ENCODE data around the gene MS4A8.
"Not testable (repeated sequence)": the region's sequence is repeated elsewhere in the genome, so short reads cannot be mapped to it uniquely, and the experiment has no call there.

Gene MS4A8

DNA sequence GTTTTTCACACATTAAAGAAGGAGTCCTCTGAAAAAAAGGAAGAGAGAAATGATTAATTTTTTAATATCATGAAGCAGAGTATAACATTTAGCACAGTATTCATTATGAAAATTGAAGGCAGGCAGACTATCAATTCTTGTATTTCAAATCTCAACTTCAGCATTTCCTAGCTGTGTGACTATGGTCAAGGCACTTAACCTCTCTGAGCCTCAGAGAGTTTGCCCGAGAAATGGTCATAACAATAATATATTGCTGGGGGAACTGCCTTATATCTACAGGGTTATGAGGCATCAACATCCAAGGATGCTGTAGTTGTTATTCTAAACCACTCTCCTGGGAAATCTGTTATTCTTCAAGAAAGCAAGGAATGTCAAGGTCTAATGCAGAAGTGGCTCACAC is 26.2 kb downstream of the MS4A8 start:
- no peak for DNase-seq (ENCODE audit: low spot score)

- DNase-seq (ENCODE audit: low spot score): no peak
Observed at GRCh38 chr11:60731586-60731985, 32.2 kb downstream of the MS4A8 start.

DNA sequence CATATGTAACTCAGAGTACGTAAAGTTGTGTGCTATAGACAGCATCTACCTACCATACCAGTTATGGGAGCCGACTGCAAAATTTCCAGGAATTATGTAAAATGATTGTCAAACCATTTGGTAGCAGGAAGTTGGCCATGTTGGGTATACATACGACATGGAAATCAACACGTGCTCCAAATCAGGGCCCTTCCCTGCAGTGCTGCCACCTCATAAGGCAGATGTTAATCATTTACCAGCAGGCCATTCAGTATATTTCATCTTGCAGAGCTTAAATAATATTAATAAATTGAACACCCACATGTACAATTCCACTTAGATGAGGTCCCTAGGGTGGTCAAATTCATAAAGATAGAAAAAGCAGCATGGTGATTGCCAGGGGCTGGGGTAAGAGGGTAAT is 34.9 kb downstream of the MS4A8 start:
- DNase-seq (ENCODE audit: low spot score): no peak

DNA sequence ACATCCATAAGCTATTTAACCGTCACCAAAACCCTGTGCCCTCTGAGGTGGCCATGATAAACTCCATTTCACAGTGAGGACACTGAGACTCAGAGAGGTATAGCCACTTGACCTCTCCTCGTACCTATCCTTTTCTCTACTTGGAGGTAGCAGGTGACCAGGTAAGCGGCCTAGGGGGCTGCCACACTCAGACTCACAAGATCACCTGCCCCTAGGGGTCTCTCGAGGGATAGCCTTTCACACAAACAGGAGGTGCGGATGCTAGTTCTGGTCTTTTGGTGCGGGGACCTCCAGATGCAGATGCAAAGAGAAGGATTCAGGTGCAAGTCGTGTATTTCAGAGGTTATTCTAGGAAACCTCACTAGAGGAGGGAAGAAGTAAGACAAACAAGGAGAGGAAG is 39.7 kb downstream of the MS4A8 start:
- no peak for DNase-seq (ENCODE audit: low spot score)

GRCh38 chr11:60740573-60740972 is 41.2 kb downstream of the MS4A8 start:
- no peak for DNase-seq (ENCODE audit: low spot score)

- DNase-seq (ENCODE audit: low spot score): no peak
Observed at GRCh38 chr11:60741421-60741820, 42.0 kb downstream of the MS4A8 start.

- no peak for DNase-seq (ENCODE audit: low spot score)
Observed at GRCh38 chr11:60743058-60743457, 43.6 kb downstream of the MS4A8 start.

DNA sequence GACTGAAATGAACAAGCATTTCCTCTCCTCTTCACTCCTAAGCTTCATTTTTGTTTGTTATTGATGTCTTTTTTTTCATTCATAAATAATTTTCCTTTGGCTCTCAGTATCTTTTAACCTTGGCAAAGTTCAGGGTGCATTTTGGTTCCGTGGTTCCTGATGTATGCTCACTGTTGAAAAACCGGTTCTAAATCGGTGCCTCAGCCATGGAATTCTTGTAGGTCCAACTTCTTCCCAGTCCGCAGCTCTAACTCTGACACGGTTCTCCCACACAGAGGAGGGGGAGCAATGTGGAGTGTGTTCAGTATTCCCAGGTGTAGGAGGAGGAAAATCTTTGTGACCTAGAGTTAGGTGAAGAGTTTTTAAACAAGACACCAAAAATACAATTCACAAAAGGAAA is 44.7 kb downstream of the MS4A8 start:
- no peak for DNase-seq (ENCODE audit: low spot score)

GRCh38 chr11:60747359-60747873 is 48.0 kb downstream of the MS4A8 start:
- no peak for DNase-seq (ENCODE audit: low spot score)

DNA sequence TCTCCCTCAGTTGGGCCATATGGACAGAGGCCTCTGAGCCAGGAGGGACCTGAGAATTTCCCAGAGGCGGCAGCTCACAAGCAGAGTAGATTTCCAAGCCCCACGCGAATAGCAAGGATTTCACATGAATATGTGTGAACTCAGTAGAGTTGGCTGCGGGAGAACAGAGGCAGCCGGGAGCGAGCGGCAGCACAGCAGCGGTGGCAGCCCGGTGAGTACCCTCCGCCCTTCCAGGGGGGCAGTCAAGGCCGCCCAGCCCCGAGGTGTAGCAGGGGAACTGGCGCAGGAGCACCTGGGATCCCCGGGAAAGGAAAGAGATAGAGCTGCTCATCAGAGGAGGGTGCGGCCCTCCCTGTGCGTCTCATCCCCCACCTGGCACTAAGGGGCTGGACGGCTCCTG is 48.8 kb downstream of the MS4A8 start:
- DNase-seq (ENCODE audit: low spot score): no peak

- DNase-seq (ENCODE audit: low spot score): no peak
Observed at GRCh38 chr11:60748821-60749220, 49.4 kb downstream of the MS4A8 start.

GRCh38 chr11:60750911-60751310 is 51.5 kb downstream of the MS4A8 start:
- DNase-seq (ENCODE audit: low spot score): no peak

- no peak for DNase-seq (ENCODE audit: low spot score)
Observed at GRCh38 chr11:60753309-60753708, 53.9 kb downstream of the MS4A8 start.

DNA sequence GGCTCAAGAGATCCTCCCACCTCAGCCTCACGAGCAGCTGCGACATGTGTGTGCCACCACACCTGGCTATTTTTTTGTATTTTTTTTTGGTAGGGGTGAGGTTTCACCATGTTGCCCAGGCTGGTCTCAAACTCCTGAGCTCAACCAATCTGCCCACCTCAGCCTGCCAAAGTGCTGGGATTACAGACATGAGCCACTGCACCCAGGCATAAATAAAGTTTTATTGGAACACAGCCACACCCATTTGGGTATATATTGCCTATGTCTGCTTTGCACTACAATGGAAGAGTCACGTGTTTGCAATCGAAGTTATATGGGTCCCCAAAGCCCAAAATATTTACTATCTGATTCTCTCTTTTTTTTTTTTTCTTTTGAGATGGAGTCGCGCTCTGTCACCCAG is 55.5 kb downstream of the MS4A8 start:
- no peak for DNase-seq (ENCODE audit: low spot score)

GRCh38 chr11:60756307-60757032 is 57.1 kb downstream of the MS4A8 start, which contains the start of gene MS4A15:
MS4A15 (plus strand) TSS chr11:60756867; CDS start chr11:60763734, 6,867 bp downstream.
- DNase-seq (ENCODE audit: low spot score): no peak

DNA sequence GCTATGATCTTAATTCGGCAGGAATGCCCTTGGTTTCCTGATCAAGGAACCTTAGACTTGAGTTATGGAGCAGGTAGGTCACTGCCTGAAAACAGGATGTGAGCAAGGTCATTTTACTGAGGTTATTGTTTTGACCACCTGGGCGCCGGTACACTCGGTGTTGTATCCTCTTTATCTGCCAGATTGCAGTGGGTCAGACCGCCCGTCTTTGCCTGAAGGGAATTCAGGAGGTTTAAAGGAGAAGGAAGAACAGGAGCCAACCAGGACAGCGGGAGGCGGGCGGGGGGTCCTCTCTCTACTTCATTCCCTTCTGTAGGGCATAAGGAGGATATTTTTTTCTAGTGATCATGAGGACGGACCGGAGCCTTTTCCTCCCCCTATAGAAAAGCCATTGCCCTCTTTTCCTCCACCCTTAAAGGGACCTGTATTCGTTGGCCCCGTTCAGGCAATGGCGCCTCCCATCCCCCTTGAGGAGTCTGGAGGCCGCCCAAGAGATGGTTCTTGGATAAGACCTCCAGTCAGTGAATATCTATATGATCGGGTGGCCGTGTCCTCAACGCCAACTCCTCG is 57.9 kb downstream of the MS4A8 start:
- DNase-seq (ENCODE audit: low spot score): no peak

DNA sequence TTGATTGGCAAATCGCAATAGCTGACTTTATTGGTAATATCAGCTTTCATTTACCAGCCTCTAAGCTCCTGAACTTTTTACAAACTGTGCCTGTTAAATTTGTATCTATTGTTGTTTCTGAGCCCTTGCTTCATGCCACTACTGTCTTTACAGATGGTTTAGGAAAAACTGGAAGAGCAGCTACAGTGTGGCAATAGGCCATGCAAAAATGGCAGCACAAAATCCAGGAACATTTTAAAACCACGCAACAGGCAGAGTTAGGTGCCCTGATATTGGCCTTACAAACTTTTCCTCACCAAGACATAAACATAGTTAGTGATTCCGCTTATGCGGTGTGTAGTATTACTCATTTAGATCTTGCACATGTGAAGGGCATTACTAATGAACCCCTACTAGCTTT is 59.3 kb downstream of the MS4A8 start:
- DNase-seq (ENCODE audit: low spot score): not testable (repeated sequence)

- not testable (repeated sequence) for DNase-seq (ENCODE audit: low spot score)
Observed at GRCh38 chr11:60759438-60760225, 60.2 kb downstream of the MS4A8 start.

DNA sequence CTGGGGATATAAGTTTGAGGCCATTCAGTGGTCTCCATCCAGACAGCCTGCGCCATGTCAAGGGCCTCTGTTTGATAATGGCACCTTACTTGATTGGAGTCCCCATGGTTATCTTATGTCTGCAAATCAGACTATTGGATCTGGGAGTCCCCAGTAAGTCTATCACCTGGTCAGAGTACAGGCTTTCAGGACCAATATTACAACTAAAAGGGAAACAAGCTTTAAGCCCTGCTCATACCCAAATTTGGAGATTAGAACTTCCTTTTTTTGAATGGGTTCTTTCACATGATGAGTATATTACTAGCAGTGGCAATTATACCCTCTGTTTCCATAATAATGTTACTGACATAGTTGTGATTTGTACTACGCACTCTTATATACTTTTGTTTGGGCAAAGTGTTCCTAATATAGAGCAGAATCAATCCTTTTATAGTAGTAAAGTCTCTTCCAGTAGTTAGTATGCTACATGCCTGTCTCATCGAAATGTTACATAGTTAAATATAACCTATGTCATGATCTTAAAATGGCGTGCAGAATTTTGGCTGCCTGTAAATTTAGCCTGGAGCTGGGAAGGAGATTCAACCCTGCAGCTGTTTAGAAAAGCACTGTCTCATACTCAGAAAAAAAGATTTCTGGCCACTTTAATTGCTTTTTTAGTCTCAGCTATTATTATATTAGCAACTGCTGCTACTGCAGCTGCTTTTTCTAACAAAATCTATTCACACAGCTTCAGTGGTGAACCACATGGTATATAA is 62.2 kb downstream of the MS4A8 start:
- DNase-seq (ENCODE audit: low spot score): no peak

DNA sequence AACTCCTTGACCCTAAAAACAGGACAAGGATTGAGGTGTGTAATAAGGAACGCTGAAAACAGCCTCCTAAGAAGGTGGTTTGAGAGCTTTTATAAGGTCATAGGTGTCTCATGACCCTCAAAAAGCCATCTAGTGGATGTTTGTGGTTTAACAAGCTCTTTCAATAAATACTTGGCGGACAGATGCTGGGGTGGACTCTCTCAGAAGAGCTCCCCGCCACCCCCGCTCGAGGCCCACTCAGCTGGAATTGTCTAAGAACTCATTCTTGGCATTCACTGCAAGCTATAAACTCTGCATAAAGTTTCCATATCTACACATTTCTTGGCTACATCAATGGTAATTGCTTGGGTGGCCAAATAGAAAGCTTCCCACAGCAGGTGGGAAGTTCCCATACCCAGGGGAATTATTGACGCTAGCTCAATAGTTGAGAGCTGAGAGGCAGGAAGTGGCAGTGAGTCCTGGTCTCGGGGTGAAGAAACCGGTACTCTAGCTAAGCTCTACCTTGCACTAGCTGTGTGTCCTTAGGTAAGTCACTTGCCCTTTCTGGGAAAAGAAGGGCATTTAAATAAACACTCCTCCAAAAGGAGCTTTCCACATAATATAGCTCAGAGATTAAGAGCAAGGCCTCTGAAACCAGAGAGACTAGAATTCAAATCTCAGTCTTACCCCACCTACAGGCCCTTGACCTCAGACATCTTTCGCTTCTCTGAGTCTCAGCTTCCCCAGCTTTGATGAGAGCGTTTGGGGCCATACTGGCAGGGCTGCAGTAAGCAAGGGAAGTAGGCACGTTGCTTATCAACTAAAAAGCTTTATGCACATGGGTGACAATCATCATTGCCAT is 63.7 kb downstream of the MS4A8 start:
- DNase-seq (ENCODE audit: low spot score): no peak

- no peak for DNase-seq (ENCODE audit: low spot score)
Observed at GRCh38 chr11:60763692-60764369, 64.4 kb downstream of the MS4A8 start.

Data from hematopoietic multipotent progenitor cell treated with erythropoietin and hydrocortisone succinate and interleukin-3 and kit ligand, for 17 days (in vitro differentiated cells).